CD4-positive, alpha-beta T cell treated with Interleukin-10 for 1 hour (primary cell): ENCODE results near the gene USP25.

ENCODE experiments used
- DNase-seq: peaks from one replicate; pipeline ENCODE4 v3.0.0-alpha.2; 2020

The USP25 gene

DNA sequence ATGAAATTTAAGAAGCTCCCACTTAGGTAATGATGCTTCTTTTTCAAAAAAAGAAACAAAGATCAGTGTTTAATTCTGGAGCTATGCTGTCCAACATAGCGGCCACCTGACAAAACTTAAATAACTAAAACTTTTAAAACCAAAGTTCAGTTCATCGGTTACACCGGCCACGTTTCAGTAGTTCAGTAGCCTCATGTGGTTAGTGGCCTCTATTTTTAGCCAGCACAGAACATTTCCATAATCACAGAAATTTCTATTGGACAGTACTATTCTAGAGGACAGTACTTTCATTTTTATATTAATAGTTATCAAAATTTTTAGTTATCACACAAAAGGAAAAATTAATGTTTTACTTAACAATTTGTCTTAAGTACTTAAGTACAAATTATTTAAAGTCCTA lies 141.0 kb downstream of the USP25 start:
- DNase-seq, result no peak

DNA sequence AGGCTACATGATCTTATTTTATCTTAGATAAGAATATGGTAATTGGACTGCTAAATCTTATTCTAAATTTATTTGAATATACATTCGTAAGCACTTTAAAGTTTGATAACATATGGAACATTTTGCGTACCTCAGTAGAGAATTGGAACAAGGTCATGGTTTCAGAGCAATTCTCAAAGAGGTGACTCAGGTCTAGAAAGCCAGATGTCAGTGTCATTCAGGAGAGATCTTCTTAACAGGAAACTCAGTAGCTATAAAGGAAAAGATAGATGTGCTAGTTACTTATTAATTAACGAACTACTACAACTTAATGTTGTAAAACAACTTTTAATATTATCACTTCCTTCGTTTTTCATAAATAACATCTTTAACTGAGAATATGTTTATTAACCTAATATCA lies 142.5 kb downstream of the USP25 start:
- DNase-seq, result no peak

- no peak for DNase-seq
Observed at GRCh38 chr21:15874615-15875014, 144.8 kb downstream of the USP25 start.

DNA sequence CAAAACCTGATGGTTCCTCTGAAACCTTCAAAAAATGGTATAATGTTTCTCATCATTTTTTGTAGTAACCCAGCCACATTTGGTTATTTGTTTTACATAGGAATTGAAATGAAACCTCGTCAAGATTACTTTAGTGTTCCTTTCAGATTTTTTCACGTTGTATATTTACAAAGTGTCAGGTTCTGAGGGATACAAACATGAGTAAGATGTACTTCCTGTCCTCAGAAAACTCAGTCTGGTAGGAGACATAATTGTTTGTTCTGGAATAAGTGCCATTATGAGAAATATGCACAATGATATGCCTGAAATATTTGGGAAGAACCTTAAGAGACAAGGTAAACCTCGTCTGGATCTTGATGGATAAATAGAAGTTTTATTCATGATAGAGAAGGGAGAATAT lies 145.5 kb downstream of the USP25 start:
- DNase-seq, result no peak

- DNase-seq, result no peak
Observed at GRCh38 chr21:15893902-15894301, 164.1 kb downstream of the USP25 start.

DNA sequence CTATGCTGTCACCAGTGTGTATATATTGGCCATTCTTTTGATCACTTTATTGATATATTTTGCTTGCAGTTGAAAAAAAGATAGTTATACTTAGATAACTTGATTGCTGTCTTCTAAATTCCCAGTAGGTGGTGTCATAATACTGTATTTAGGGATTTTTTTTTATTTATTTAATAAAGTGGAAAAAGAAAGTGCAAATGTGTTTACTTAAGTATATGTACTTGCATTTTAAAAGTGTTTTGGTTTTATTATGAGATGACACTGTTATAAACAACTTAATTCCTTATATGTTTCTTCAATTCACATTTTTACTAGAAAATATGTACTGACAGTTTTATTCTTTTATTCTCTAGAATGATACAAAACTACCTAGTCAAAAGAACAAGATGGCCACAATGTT lies 164.8 kb downstream of the USP25 start:
- DNase-seq, result no peak

GRCh38 chr21:15895142-15896106 lies 165.6 kb downstream of the USP25 start:
- DNase-seq, result no peak

DNA sequence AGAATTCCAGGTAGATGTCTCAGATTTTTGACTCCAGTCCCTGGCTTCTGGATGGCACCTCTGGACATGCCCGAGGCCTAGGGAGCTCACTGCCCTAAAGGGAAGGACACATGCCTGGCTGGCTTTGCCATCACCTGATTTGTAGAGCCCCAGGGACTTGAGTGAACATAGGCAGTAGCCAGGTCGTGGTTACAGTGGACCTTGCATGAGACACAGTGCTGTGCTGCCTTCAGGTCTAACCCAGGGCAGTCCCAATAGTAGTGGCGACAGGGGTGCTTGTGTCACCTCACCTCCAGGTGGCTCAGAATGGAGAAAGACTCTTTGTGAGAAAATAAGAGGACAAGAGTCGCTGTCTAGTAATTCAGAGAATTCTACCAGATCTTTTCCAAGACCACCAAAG lies 166.7 kb downstream of the USP25 start:
- no peak for DNase-seq

GRCh38 chr21:15904389-15904788 lies 174.6 kb downstream of the USP25 start:
- DNase-seq, result no peak

DNA sequence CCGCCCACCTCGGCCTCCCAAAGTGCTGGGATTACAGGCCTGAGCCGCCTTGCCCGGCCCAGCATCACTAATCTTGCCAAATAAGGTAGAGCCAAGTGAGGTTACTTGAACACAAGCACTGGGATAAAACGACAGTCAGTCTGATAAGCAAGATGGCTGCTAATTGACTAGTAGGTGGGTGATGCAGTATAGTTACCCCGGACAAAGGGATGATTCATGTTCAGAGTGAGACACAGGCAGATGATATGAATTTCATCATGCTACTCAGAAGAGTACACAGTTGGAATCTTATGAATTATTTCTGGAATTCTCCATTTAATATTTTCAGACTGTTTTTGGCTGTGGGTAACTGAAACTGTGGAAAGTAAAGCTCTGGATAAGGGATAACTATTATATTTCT lies 178.4 kb downstream of the USP25 start:
- no peak for DNase-seq

DNA sequence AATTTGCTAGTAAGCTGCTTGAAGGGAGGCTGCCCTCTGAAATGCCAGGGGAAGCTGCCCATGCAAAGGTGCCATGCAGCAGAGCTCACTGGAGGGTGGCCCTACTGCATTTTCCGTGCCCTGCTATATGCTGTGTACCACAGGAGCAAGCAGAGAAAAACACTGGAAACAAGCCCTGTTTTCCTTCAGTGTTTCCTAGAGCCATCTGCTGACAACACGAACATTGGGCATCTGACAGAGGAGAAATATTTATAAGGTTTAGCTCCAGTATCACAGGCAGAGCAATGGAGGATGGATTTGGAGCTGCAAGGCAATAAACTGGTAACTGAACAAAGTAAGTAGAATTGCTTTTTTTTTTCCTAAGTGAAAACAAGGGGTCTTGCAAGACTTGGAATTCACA lies 198.4 kb downstream of the USP25 start:
- no peak for DNase-seq

DNA sequence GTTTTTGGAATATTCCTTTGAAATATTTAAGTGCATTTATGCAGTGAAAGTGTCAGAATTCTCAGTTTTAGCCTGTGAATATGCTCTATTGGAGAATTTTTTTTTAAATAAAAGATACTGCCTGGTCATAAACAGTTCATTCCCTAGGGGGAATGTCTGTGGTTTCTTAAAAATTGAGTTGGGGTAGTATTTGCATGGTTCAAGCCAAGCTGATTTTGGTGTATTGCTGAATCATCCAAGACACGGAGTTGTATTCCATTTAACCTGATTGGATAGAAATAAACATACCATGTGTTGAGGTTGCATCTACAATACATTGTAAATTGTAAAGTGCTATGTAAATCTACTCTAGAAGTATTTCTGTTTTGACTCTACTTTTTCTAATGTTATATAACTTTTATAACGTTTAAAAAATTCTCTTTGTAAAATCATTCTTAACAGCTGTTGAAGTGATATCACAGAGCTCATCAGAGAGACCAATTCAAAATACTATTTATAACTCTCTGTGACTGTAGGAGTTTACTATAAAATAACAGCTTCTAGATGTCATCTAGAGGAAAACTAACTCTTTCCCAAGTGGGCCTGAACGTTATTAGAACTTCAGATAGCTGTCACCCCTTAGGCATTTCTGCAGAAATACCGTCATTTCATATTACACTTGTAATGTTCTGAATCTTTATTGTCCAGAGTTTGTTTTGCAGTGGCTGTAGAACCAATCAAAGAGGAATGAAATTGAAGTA lies 199.1 kb downstream of the USP25 start:
- DNase-seq, result no peak

GRCh38 chr21:15929536-15929935 lies 199.8 kb downstream of the USP25 start:
- no peak for DNase-seq
